Colonic mucosa (tissue), 4 donors: ENCODE measurements around the gene EPB41L2. TPM values are rescaled to one million over a fixed set of nuclear protein-coding genes. Genes with fewer than 3 reads are reported as not detected.

ENCODE experiments used
- DNase-seq: peaks from one replicate; pipeline ENCODE4 v3.0.0-alpha.2; 2020
- H3K27ac ChIP-seq: fragments of 200-600 bp; one replicate; pipeline ENCODE4 v1.8.0; 2021
- H3K27me3 ChIP-seq: fragments of 200-600 bp; one replicate; pipeline ENCODE4 v1.8.0; 2021
- H3K36me3 ChIP-seq: fragments of 200-600 bp; one replicate; pipeline ENCODE4 v1.8.0; 2021
- H3K4me1 ChIP-seq: fragments of 200-600 bp; one replicate; pipeline ENCODE4 v1.8.0; 2021; ENCODE audit warnings: mild to moderate bottlenecking
- H3K4me3 ChIP-seq: fragments of 200-600 bp; one replicate; pipeline ENCODE4 v1.8.0; 2021
- H3K9ac ChIP-seq, 2 donors: one replicate each; pipeline ENCODE4 v1.7.0; 2013; ENCODE audit warnings: control low read depth in 2 of 2, low read depth in 2 of 2, low read length in 2 of 2
- H3K9me3 ChIP-seq: fragments of 200-600 bp; one replicate; pipeline ENCODE4 v1.8.0; 2021
- CTCF ChIP-seq: fragments of 200-600 bp; IDR thresholded peaks from one replicate; pipeline ENCODE4 v1.8.0; 2022; ENCODE audit warnings: antibody characterized with exemption, mild to moderate bottlenecking
- intact Hi-C: fragments of 100-400 bp; cut with DNase I; formaldehyde crosslinking; loops from one replicate; pipeline ENCODE4 v1.14.1; 2022
- total RNA-seq, 2 donors: library from RNA; stranded (reverse); fragmentation: NEBNext Ultra II Directional in 1 of 2; extraction: Animal tissue kit (Norgen Biotek cat#: 25700) in 1 of 2; gene quantifications; one replicate each; pipeline ENCODE4 v1.2.1, GENCODE V29; 2021
- donor health status: healthy.
- donor health status: DM: no; HTN: no; CAD: no.
- donor health status: DM: no; HTN: no; CAD: no.

EPB41L2 gene
- total RNA-seq, 2 donors from 2014 or later = 106 to 113 TPM

- Histone ChIP-seq H3K36me3 (no peaks in the 10 kb centered on the region), H3K27ac (no peak overlapping the region), H3K9me3 (no peaks in the 10 kb centered on the region), H3K4me1 (peaks cover 6% of the 10 kb centered on the region), H3K9ac (no peak overlapping the region), H3K27me3 (no peaks in the 10 kb centered on the region), H3K4me3 (no peak overlapping the region)
- intact Hi-C loops = no loop called here
- no peak for DNase-seq
- TF ChIP-seq CTCF = no peak
These were observed 35.7 kb downstream of the EPB41L2 start for GRCh38 chr6:131027326-131027725.

- H3K9me3 ChIP-seq = no peaks in the 10 kb centered on the region
- TF ChIP-seq CTCF = no peak
- H3K27me3 ChIP-seq = no peaks in the 10 kb centered on the region
- intact Hi-C loops = no loop called here
- H3K9ac ChIP-seq = no peak overlapping the region
- no peak overlapping the region for H3K4me3 ChIP-seq
- no peak for DNase-seq
- no peak overlapping the region for H3K27ac ChIP-seq
- peaks cover 6% of the 10 kb centered on the region for H3K4me1 ChIP-seq
- H3K36me3 ChIP-seq = no peaks in the 10 kb centered on the region
These were observed 36.8 kb downstream of the EPB41L2 start for GRCh38 chr6:131026243-131026642.

GRCh38 chr6:131024565-131024964 is 38.5 kb downstream of the EPB41L2 start:
- Histone ChIP-seq H3K9me3 (no peaks in the 10 kb centered on the region), H3K9ac (no peak overlapping the region), H3K4me1 (no peaks in the 10 kb centered on the region), H3K4me3 (no peak overlapping the region), H3K27me3 (no peaks in the 10 kb centered on the region), H3K27ac (no peak overlapping the region), H3K36me3 (no peaks in the 10 kb centered on the region)
- no peak for TF ChIP-seq CTCF
- no peak for DNase-seq
- intact Hi-C loops = no loop called here

GRCh38 chr6:131023834-131024504 is 39.1 kb downstream of the EPB41L2 start:
- peak; percentile 48 for DNase-seq
- intact Hi-C loops = no loop called here
- H3K27ac ChIP-seq = no peak overlapping the region

GRCh38 chr6:131022691-131023090 is 40.4 kb downstream of the EPB41L2 start:
- H3K9me3 ChIP-seq = no peaks in the 10 kb centered on the region
- DNase-seq = no peak
- intact Hi-C loops = no loop called here
- no peaks in the 10 kb centered on the region for H3K36me3 ChIP-seq
- no peak overlapping the region for H3K4me3 ChIP-seq
- H3K27me3 ChIP-seq = no peaks in the 10 kb centered on the region
- no peak overlapping the region for H3K9ac ChIP-seq
- no peak for TF ChIP-seq CTCF
- no peaks in the 10 kb centered on the region for H3K4me1 ChIP-seq
- H3K27ac ChIP-seq = no peak overlapping the region

More at GRCh38 chr6:131023834-131024504, 39.1 kb downstream of the EPB41L2 start:
- Histone ChIP-seq H3K4me3 (no peak overlapping the region), H3K36me3 (no peaks in the 10 kb centered on the region), H3K9ac (no peak overlapping the region), H3K27me3 (no peaks in the 10 kb centered on the region), H3K9me3 (no peaks in the 10 kb centered on the region), H3K4me1 (no peaks in the 10 kb centered on the region)
- no peak for TF ChIP-seq CTCF
